Stimulated activated CD8-positive, alpha-beta memory T cell treated with anti-CD3 and anti-CD28 coated beads, Interleukin-4, amount 100 ng/mL, for 48 hours (primary cell): Measurements from ENCODE around the gene RABL6.

ENCODE experiments used
- DNase-seq: peaks from one replicate; pipeline ENCODE4 v3.0.0-alpha.2; 2020

Gene RABL6

GRCh38 chr9:136886610-136887597 is 79.2 kb downstream of the RABL6 start:
- peak; percentile 59 for DNase-seq

- DNase-seq: no peak
Measured at GRCh38 chr9:136888454-136888853, 80.7 kb downstream of the RABL6 start.

GRCh38 chr9:136889858-136890257 is 82.1 kb downstream of the RABL6 start:
- no peak for DNase-seq

- no peak for DNase-seq
Measured at GRCh38 chr9:136890661-136891060, 82.9 kb downstream of the RABL6 start.
